ENCODE results near the gene DNAJC15.

DNA sequence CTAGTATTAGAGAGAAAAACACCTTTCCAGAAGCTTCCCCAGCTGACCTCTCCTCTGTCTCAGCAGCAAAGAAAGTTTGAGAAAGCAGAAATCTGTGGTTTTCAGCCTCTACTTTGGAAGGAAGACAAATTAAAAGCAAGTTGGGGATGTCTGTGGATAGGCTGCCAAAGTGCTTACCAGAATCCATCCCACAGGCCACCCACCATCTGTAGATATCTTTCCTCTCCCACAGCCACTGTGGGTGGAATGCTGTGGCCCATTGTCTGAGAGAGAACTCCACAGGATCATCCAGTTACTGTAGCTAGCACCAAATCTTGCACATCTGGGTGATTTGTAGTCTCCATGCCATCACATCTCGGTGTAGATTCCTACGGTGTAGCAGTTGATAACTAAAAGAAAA lies 133.5 kb downstream of the DNAJC15 start:
- TF ChIP-seq, protein P1, sequence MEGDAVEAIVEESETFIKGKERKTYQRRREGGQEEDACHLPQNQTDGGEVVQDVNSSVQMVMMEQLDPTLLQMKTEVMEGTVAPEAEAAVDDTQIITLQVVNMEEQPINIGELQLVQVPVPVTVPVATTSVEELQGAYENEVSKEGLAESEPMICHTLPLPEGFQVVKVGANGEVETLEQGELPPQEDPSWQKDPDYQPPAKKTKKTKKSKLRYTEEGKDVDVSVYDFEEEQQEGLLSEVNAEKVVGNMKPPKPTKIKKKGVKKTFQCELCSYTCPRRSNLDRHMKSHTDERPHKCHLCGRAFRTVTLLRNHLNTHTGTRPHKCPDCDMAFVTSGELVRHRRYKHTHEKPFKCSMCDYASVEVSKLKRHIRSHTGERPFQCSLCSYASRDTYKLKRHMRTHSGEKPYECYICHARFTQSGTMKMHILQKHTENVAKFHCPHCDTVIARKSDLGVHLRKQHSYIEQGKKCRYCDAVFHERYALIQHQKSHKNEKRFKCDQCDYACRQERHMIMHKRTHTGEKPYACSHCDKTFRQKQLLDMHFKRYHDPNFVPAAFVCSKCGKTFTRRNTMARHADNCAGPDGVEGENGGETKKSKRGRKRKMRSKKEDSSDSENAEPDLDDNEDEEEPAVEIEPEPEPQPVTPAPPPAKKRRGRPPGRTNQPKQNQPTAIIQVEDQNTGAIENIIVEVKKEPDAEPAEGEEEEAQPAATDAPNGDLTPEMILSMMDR (IDR thresholded peaks at IDR 0.05 in 2 of 3, conservative IDR thresholded peaks at IDR 0.05 in 1 of 3; ENCODE audit: borderline replicate concordance in 1 of 3, insufficient read depth in 1 of 3, low read depth in 2 of 3, low read length in 2 of 3), result no peak
- TF ChIP-seq POLR2AphosphoS5 (IDR thresholded peaks at IDR 0.05; ENCODE audit: low read depth, low read length), result no peak
- TF ChIP-seq, protein P2, sequence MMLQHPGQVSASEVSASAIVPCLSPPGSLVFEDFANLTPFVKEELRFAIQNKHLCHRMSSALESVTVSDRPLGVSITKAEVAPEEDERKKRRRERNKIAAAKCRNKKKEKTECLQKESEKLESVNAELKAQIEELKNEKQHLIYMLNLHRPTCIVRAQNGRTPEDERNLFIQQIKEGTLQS (IDR thresholded peaks at IDR 0.05), result no peak

Data from HCT116 (cell line).